SU-DHL-6 (cell line): ENCODE data around the gene PACS2.
"Not testable (repeated sequence)": the region's sequence is repeated elsewhere in the genome, so short reads cannot be mapped to it uniquely, and the experiment has no call there.

Source experiments
- H2AFZ ChIP-seq: fragments of 200-600 bp; sonication (generic); 2 replicates; pipeline ENCODE4 v1.6.1; 2014; ENCODE audit warnings: low read depth, mild to moderate bottlenecking, moderate library complexity, mixed read lengths, antibody characterized with exemption, low read length; ENCODE audit not compliant: severe bottlenecking
- H3F3A ChIP-seq: fragments of 200-600 bp; shearing (Covaris generic); 2 replicates; pipeline ENCODE4 v1.6.0; 2016; ENCODE audit warnings: antibody characterized with exemption, mild to moderate bottlenecking; ENCODE audit not compliant: insufficient read depth
- H3K27ac ChIP-seq: fragments of 200-600 bp; sonication (generic); 2 replicates; pipeline ENCODE4 v1.5.1; 2016; ENCODE audit warnings: low read depth, mild to moderate bottlenecking, low read length, moderate library complexity, mixed read lengths
- H3K27me3 ChIP-seq: fragments of 200-600 bp; sonication (generic), shearing (Covaris generic); 2 replicates; pipeline ENCODE4 v1.6.0; 2014; ENCODE audit warnings: mild to moderate bottlenecking, low read length
- H3K36me3 ChIP-seq: fragments of 200-600 bp; sonication (generic); 2 replicates; pipeline ENCODE4 v1.6.1; 2014; ENCODE audit warnings: mild to moderate bottlenecking, low read length, mixed read lengths
- H3K4me2 ChIP-seq: fragments of 300-600, 200-600 bp; shearing (Covaris generic), sonication (generic); 2 replicates; pipeline ENCODE4 v1.6.0; 2014; ENCODE audit warnings: low read length, low read depth, mild to moderate bottlenecking; ENCODE audit not compliant: poor library complexity, severe bottlenecking
- H3K4me3 ChIP-seq: fragments of 200-600 bp; sonication (generic); 2 replicates; pipeline ENCODE4 v1.5.1; 2014; ENCODE audit warnings: antibody characterized with exemption, low read length, mild to moderate bottlenecking, mixed read lengths; ENCODE audit not compliant: insufficient read depth, poor library complexity, severe bottlenecking
- H3K79me2 ChIP-seq: fragments of 200-600 bp; sonication (generic); 2 replicates; pipeline ENCODE4 v1.6.1; 2014; ENCODE audit warnings: mild to moderate bottlenecking, low read length, moderate library complexity; ENCODE audit not compliant: insufficient read depth
- H3K9ac ChIP-seq: fragments of 200-600 bp; sonication (generic); 2 replicates; pipeline ENCODE4 v1.7.0; 2014; ENCODE audit warnings: mild to moderate bottlenecking, low read length
- H3K9me2 ChIP-seq: fragments of 200-600 bp; sonication (generic); replicated peaks from 2 replicates; pipeline ENCODE4 v1.6.1; 2014; ENCODE audit warnings: low read length; ENCODE audit not compliant: insufficient read depth
- H3K9me3 ChIP-seq: fragments of 200-600 bp; sonication (generic); 2 replicates; pipeline ENCODE4 v1.6.1; 2014; ENCODE audit warnings: low read length, mixed read lengths; ENCODE audit not compliant: insufficient read depth
- H4K20me1 ChIP-seq: fragments of 200-600 bp; sonication (generic); 2 replicates; pipeline ENCODE4 v1.6.1; 2014; ENCODE audit warnings: low read depth, mild to moderate bottlenecking, antibody characterized with exemption, low read length, moderate library complexity, mixed read lengths
- EZH2phosphoT487 ChIP-seq: fragments of 200-600 bp; sonication (generic), shearing (Covaris generic); conservative IDR thresholded peaks from 2 replicates; pipeline ENCODE4 v1.6.1; 2018; ENCODE audit warnings: mild to moderate bottlenecking, antibody characterized with exemption, low read length, moderate library complexity, mixed read lengths
- TF ChIP-seq, protein P1 (sequence below): fragments of 200-600 bp; sonication (generic); IDR thresholded peaks from one replicate; pipeline ENCODE4 v1.5.1; 2017; ENCODE audit warnings: antibody characterized with exemption, mild to moderate bottlenecking, low read length, moderate library complexity; ENCODE audit not compliant: insufficient read depth, poor library complexity, severe bottlenecking

Gene PACS2

DNA sequence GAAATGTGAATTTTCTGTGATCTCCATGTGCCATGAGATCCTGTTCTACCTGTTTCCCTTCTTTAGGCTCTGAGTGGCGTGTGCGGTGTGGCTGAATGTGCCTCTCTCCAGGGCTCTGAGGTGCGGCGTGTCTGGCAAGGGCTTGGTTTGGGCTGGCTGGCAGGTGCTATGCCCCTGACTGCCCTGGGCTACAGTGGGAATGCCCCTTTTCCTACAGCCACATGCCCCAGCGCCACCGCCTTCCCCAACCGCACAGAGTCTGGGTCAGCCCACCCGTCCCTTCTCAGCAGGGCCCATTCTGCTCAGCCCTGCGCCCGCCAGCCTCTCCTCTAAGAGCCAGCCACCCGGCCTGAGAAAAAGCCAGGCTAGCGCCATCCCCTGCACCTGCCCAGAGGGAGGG is 41.5 kb upstream of the PACS2 start:
- Histone ChIP-seq H3K4me2 (no peak overlapping the region), H2AFZ (no peak overlapping the region), H3K79me2 (no peaks in the 10 kb centered on the region), H3K9ac (no peak overlapping the region), H3K27me3 (no peaks in the 10 kb centered on the region), H3K9me2 (no peaks in the 10 kb centered on the region), H3K4me3 (no peak overlapping the region), H3F3A (no peaks in the 10 kb centered on the region), H3K27ac (no peak overlapping the region), H3K36me3 (no peaks in the 10 kb centered on the region), H3K9me3 (no peaks in the 10 kb centered on the region), H4K20me1 (no peaks in the 10 kb centered on the region)
- TF ChIP-seq EZH2phosphoT487 = no peak

DNA sequence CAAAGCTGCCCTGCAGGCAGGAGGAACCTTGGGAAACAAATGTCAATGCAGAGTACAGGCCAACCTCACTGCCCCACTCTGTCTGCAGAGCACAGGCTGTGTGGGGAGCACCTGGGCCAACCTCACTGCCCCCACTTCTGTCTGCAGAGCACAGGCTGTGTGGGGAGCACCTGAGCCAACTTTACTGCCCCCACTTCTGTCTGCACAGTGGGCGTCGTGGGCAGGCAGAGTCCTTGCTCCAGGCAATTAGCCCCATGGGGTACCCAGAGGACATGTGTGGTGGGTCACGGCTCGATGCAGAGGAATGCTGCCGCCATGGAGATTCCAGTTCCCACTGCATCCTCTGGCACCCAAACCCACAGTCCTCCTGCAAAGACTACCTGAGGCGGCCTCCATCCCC is 39.9 kb upstream of the PACS2 start:
- no peaks in the 10 kb centered on the region for H3K27me3 ChIP-seq
- H3K4me2 ChIP-seq = no peak overlapping the region
- H3K27ac ChIP-seq = no peak overlapping the region
- no peaks in the 10 kb centered on the region for H3K9me3 ChIP-seq
- H3K79me2 ChIP-seq = no peaks in the 10 kb centered on the region
- TF ChIP-seq, protein P1, sequence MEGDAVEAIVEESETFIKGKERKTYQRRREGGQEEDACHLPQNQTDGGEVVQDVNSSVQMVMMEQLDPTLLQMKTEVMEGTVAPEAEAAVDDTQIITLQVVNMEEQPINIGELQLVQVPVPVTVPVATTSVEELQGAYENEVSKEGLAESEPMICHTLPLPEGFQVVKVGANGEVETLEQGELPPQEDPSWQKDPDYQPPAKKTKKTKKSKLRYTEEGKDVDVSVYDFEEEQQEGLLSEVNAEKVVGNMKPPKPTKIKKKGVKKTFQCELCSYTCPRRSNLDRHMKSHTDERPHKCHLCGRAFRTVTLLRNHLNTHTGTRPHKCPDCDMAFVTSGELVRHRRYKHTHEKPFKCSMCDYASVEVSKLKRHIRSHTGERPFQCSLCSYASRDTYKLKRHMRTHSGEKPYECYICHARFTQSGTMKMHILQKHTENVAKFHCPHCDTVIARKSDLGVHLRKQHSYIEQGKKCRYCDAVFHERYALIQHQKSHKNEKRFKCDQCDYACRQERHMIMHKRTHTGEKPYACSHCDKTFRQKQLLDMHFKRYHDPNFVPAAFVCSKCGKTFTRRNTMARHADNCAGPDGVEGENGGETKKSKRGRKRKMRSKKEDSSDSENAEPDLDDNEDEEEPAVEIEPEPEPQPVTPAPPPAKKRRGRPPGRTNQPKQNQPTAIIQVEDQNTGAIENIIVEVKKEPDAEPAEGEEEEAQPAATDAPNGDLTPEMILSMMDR = no peak
- TF ChIP-seq EZH2phosphoT487 = no peak
- H2AFZ ChIP-seq = no peak overlapping the region
- no peaks in the 10 kb centered on the region for H3F3A ChIP-seq
- H3K36me3 ChIP-seq = no peaks in the 10 kb centered on the region
- no peaks in the 10 kb centered on the region for H4K20me1 ChIP-seq
- H3K9ac ChIP-seq = no peak overlapping the region
- H3K4me3 ChIP-seq = no peak overlapping the region
- H3K9me2 ChIP-seq = no peaks in the 10 kb centered on the region

DNA sequence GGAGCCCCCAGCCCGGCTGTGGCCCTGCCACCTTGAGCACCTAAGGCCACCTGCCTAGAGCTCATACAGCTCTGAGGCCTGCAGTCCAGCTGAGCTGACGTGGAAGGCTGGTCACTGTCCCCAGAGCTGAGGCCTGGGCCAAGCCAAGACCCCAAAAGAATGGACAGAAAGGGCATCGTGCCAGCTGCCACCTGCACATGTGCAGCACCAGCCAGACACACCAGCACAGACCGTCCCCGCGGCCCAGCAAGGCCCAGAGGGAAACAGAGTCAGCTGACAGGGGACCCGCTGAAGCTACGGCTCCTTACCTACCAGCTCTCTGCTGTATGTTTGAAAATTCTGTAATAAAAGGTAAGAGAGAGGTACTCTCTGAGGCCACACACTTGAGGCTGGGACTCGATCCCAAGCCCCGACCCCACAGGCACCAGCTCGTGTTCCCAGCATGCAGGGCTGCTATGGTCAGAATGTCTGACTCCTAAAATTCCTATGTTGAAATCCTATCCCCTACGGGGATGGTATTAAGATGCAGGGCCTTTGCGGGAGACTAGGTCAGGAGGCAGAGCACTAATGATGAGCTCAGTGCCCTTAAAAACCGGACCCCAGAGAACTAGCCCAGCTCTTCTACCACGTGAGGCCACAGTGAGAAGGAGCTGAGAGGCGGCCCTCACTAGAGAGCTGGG is 39.1 kb upstream of the PACS2 start:
- Histone ChIP-seq H3K27me3 (no peaks in the 10 kb centered on the region), H4K20me1 (no peaks in the 10 kb centered on the region), H3K36me3 (no peaks in the 10 kb centered on the region), H2AFZ (no peak overlapping the region), H3F3A (no peaks in the 10 kb centered on the region), H3K27ac (no peak overlapping the region), H3K9ac (no peak overlapping the region), H3K4me2 (no peak overlapping the region), H3K4me3 (no peak overlapping the region), H3K79me2 (no peaks in the 10 kb centered on the region), H3K9me2 (no peaks in the 10 kb centered on the region), H3K9me3 (no peaks in the 10 kb centered on the region)
- TF ChIP-seq EZH2phosphoT487 = no peak
- TF ChIP-seq, protein P1 = no peak

DNA sequence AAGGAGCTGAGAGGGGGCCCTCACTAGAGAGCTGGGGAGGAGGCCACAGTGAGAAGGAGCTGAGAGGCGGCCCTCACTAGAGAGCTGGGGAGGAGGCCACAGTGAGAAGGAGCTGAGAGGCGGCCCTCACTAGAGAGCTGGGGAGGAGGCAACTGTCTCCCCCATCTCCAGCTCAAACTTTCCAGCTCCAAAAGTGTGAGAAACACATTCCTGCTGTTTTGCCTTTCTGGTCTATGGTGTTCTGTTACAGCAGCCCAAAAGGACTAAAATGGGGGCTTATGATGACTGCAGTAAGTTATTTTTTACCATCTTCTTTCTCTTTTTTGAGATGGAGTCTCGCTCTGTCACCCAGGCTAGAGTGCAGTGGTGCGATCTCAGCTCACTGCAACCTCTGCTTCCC is 37.1 kb upstream of the PACS2 start:
- not testable (repeated sequence) for H2AFZ ChIP-seq, H3K36me3 ChIP-seq, H3K79me2 ChIP-seq, H3K9ac ChIP-seq, H3K27me3 ChIP-seq, H3F3A ChIP-seq, H4K20me1 ChIP-seq, H3K4me3 ChIP-seq, H3K27ac ChIP-seq, H3K4me2 ChIP-seq, H3K9me3 ChIP-seq, H3K9me2 ChIP-seq
